Measurements from ENCODE around the gene TUBD1.

GRCh38 chr17:59877965-59878364, 14.8 kb downstream of the TUBD1 start:
- TF ChIP-seq CTCF (IDR thresholded peaks at IDR 0.05), result no peak
- no peak for TF ChIP-seq EP300 (IDR thresholded peaks at IDR 0.05)
- no peak for TF ChIP-seq POLR2A (IDR thresholded peaks at IDR 0.05)

Measured in ovary (tissue), 3 donors.